Islet of Langerhans (tissue), 1 donor: ENCODE measurements around the gene ADSL.

Source experiments
- FAIRE-seq: peaks from one replicate; lab custom pipeline; 2011; peaks lifted over from hg19 to GRCh38; lab: Jason Lieb, UNC

The ADSL gene

DNA sequence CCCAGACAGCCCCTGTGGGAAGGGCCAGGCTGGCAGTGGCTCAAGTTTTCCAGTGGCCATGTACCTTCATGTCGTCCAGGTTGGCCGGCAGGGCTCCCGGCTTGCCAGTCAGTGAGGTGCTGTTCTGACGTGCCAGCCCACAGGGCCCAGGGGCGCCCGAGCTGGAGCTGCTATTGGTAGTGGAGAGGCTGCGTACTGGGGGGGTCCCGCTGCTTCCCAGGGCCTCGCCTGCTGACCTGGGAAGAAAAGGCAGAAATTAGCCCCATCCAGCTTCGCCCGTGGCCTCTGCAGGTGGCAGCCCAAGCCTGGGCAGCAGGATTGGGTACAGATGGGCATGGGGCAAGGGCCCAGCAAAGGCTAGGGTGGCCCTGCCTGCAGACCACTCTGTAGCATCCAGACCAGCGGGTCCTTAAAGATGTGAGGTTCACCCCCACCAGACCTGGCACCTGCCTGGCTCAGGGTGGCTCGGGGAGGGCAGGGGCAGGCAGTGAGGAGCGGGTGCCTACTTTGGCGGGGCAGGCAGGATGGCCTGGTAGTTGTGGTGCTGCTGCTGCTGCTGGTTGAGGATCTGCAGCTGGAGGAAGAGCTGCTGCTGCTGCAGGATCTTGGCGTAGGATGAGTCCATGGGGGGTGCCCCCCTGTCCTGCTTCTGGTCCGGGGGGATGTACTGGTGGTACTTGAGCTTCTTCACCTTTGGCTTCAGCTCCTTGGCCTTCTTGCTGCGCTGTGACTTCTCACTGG is 74.2 kb downstream of the ADSL start:
- no peak for FAIRE-seq

DNA sequence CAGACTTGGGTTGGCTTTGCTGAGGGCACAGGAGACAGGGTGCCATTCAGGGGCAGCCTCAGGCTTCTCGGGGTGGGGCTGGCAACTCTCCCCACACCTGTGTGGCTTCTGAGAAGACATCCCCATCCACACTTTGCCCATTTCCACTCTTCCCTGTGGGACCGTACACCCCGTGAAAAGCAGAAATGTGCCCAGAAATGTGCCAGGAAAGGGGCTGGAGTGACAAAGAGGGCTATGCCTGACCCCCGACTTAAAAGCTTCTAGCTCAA is 74.7 kb downstream of the ADSL start:
- no peak for FAIRE-seq

DNA sequence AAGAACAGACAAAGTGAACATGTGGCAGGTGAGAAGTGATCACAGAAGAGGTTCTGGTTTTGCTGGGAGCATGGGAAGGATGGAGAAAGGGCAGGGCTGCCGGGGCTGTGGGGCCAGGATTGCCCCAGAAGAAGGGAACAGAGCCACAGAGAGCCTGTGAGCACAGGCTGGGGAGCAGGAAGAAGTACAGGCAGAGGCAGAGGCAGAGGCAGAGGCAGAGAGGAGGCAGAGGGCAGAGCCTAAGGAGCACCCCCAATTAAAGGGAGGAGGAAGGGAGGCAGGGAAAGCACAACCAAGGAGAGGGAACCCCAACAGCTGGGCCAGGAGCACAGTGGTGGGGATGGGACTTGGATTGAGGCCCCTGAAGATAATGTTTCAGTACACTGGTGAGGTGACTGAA is 75.6 kb downstream of the ADSL start:
- FAIRE-seq: no peak

DNA sequence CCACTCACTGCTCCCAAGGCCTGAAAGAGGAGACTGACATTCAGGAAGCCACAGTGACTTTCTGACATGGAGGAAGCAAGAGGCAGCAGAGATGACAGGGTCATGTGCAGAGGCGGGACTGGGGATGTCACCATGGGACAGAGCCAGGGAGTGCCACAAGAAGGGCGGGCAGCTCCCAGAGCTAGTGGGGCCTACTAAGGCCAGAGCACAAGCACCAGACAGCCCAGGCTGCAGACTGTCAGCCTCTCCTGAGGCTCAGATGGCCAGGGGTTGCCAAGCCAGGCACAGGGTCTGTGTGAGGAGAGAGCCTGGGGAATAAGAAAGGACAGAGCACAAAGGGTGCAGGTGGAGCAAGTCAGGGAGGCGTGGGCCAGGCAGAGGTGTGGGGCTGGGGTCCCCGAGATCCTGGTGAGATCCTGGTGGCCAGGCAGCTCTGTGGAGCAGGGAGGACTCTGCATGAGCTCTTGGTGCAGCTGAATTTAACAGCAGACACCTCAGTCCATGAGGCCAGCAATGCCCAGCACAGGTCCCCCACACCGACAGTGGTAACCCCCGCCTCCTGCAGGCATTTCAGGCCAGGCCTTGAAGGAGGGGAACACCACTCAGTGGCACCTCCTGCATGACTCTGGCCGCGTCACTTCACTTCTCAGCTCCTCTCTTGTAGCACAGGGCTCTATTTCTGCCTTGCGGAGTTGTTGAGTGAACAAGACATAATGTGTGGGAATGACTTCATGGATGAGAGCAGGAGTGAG is 76.4 kb downstream of the ADSL start:
- FAIRE-seq: no peak

DNA sequence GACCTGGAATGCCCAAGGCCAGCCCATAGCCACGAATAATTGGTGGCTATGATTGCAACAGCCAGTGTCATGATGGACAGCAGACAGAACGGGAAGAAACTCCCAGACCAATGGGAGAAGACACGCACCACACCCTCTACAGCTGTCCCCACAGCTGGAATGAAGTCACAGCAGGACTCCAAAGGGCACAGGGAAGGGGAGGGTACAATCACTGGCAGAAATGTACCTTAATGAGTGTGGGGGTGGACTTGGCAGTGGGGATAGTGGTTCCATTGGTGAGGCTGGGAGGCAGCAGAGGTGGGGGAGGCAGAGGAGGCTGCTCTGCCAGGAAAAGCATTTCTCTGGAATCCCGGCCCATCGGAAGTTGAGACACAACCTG is 77.0 kb downstream of the ADSL start:
- no peak for FAIRE-seq

DNA sequence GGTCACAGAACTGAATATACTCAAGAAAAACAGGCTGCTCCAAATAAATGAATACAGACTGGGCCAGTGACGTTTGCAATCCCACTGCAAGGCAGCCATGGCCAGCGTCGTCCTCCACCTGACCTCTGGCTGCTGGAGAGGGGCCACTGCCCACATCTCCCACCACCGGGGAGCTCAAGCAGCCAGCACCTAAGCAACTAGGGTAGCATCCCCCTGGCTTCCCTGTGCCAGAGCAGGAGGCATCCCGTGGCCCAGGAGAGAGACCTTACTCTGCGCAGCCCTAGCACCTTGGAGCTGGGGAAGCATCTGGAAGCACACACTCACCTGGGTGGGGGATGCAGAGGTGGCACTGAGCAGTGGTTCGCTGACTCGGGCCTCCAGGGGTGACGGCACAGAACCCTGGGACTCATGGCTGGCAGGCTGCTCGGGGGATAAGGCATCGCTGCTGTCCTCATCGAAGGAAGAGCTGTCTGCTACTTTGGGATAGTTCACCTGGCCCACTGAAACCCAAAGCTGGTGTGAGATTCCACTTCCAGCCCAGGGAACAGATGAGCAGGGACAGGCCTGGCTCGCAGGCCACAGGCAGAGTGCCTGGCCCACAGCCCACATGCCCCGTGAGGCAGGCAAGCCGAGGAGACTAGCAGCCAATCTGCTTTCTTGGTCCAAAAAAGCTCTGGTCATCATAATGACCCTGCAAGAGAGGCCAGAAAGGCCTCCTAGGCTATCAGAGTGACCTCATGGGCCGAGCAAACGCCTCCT is 77.8 kb downstream of the ADSL start:
- FAIRE-seq: no peak

DNA sequence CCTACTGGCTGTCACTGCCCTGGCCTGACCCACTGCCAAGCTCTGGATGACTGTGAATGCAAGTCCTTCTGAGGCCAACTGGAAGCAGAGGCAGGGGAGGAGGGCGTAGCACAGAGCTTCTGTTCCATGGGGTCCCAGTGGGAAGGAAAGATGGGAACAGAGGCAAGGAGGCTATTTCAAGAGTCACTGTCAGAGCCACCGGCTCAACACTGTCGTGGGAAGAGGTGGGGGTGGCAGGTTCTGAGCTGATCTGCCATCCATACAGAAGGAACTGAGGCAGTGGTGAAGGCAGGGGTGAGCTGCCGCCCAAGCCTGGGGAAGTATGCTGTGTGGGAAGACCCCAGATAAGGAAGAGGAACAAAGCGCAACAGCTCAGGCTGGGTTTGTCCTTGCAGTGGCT is 78.8 kb downstream of the ADSL start:
- FAIRE-seq: no peak

DNA sequence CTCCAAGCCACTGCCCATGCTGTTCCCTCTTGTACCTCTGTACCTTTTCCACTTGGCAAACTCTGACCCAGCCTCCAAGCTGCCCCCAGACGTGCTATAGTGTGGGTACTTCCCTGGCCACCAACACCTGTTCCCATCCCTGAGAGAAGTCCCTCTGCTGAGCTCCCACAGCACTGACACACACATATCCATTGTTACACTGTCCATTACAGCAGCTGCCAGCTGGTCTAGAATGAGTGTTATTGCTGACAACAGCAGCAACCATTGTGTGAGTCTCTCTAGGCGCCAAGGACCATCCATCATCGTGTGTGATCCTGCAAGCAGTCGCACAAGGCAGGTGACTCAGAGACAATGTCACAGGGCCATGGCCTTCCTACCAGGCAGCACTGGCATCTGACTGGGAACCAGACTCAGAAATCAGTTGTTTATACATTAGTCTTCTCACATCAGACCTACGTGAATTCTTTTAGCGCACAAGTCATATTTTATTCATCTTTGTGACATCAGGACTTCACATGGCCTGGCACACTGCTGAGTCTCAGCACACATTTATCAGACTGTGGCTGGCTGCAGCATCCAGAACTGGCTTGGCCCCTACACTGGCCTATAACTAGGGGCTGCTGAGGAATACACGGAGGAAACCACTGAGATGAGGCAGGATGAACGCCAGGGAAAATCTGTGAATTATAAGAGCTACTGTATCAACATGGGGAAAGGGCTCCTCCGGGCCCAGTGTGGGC is 80.5 kb downstream of the ADSL start:
- FAIRE-seq: peak; percentile 97

DNA sequence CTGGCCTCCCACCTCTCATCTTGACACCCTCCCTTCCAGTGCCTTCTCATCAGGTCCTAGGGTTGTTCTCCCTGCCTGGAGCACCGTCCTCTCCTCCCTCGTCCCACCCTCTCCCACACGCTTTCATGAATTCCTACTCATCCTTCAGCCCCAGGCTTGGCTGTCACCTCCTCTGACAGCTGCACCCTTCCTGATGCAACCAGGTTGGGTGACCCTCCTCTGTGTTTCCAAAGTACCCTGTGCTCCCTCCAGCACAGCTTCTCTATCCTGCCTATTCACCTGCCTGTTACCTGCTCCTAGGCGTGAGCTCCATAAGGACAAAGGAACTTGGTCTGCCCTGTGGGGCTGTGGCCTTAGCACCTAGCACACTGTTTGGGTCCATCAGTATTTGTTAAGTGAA is 82.5 kb downstream of the ADSL start:
- FAIRE-seq: no peak

DNA sequence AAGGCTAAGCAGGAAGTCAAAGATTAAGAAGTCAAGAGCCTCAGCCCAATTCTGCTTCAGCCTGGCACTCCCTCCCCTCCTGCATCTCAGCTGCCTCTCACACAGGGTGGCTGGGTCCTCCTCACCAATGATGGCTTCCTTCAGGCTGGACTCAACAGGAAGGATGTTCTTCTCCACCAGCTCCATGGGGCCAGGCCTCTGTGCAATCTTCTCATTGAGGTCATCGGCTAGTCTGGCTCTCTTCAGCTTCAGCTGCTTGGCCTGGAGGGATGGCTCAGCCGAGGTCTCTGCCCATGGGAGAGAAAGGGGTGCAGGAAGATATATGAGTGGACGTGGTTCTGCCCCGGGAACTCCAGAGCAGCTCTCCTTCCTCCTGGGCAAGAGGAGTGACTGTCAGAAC is 83.2 kb downstream of the ADSL start:
- FAIRE-seq: no peak

DNA sequence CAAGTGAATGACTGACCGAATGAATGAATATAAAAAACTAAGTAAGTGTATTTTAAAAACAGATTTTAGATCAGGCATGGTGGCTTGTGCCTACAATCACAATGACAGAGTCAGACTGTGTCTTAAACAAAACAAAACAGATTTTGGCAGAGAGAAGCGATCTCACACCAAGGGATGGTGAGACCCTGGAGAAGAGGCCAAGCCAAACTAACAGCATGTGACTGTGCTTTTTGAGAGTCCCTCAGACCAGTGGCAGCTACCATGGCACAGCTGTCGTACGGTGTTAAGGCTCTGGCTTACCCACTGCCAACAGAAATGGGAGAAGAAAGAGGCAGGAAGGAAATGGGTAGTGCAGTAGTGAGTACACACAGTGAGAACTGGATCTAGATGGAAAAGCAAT is 84.7 kb downstream of the ADSL start:
- FAIRE-seq: no peak

DNA sequence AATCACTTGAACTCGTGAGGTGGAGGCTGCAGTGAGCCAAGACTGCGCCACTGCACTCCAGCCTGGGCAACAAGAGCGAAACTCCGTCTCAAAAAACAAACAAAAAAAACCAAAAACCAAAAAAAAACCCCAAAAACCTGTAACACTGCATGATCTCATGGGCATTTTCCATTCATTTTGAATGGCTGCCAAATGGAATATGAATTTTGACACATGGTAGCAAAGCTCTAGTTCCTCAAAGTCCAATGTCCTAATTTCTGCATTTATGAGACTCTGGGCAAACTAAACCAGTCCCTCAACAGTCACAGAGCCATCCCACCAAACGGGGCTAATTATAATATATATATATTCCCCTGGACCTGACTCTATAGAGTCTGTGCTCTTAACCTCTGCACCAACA is 85.9 kb downstream of the ADSL start:
- no peak for FAIRE-seq

DNA sequence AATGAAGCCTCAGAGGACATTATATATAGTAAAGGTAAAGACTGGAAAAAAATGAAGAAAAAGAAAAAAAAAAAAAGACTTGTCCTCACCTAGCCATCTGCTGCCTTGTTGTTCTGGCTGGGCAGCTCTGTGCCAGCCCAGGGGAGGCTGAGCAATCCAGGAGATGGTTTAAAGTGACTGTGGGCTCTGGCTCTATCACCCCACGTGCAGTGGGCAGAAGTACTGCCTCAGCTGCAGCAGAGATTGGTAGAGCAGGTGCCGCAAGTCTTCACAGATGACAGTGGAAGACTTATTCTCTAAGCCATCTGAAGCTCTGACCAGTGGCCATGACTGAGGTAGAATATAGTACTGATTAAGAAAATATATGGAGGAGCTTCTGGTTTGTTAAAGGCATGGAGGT is 86.3 kb downstream of the ADSL start:
- FAIRE-seq: no peak

DNA sequence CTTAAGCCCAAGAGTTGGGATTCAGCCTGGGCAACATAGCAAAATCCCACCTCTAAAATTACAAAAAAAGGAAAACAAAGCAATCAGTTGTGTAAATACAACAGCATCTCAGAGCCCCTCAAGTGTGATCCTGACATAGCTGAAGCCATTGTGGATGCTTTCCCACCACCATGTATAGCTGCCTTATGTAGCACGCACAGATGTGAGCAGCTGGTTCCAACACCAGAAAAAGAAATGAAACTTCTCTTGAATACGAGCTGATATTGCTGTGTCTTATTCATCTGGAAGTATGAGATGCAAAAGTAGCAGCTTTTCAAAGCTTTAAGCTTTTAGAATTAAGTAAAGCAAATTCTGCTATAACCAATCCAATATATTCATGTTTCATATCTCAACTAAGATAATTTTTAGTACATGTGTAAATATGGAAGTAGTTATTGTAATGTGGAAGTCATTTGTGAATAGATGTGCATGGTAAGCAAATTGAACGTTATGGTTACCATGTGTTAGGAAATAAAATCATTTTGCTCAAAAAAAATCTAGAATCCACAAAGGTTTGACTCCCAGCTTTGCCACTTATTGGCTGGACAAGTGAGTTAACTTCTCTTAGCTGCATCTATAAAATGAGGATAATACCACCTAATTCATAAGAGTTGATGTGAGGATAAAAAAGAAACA is 87.3 kb downstream of the ADSL start:
- FAIRE-seq: no peak

DNA sequence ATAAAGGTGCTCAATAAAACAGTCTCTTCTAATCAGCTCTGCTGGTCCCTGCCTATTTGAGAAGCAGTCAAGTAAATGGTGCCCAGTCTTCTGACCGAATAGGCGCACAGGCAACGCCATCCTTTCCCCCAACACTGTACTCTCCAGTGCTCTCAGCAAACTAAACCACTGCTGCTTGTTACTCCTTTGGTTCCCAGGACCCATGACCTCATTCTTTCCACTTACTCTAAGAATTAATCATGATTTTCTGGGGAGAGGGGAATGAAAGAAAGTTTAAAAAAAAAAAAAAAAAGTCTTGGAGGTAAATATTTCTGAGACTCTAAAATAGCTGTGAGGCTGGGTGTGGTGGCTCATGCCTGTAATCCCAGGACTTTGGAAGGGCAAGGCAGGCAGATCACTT is 87.8 kb downstream of the ADSL start:
- FAIRE-seq: no peak

DNA sequence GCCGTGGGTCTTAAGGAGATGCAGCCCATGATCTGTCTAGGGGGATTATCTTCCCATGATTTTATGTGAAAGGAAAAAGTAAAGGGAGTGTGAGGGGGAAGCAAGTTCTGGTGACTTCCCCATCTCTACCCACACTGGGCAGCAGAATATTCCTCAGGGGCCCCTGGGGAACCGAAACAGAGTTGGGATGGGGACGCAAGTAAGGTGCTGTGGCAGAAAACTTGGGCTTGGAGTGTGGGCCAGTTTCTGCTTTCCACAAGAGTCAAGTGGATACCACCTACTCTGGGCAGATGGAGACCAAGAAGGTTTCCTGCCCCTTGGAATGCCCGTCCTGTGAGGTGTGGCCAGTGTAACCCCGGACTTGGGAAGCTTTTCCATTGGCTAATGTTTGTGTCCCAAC is 88.4 kb downstream of the ADSL start:
- FAIRE-seq: no peak

DNA sequence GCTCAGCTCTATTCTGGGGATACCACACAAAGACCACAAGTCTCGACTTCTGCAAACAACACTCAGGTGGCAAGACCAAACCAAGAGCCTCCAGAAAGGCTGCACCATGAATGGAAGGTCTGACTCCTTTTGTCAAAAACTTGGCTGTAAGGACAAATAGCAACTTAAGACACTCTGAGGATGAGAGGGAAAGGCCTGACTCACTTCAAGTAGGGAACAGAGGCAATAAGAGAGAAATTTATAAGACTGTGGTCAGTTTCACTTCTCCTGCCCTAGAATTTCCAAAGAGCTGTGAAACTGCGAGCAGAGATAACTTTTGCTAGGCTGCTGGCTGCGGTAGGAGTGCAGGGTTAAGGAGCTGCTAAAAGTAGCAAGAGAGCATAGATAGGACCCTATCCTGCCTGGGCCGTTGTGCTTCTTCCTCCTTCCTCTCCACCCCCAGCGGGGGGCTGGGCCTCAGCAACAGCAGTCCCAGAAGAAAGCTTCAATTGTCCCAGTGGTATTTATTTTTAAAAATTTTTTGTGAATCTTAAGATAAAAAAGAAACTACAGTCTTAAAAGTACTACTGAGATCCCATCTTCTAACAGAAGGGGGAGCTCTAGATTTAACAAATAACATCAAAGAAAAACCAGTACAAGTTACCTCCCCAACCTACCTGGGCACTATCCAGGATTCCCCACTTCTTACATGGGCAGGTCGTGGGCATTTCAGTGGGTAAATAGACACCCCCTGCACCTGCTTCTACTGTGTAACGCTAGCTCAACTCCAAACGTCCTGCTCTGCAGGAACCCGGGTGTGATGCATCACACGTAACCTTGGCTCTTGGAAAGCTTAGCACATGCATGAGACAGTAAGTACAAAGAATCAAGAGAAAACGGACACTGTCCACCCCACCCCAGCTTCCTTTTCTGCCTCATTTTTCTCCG is 90.5 kb downstream of the ADSL start:
- peak; percentile 99 for FAIRE-seq
